ENCODE measurements around the gene GNB2.
"Not testable (repeated sequence)": the region's sequence is repeated elsewhere in the genome, so short reads cannot be mapped to it uniquely, and the experiment has no call there.

Gene GNB2
- total RNA-seq: 63.2 to 172 (median 129) reads per million in 18 experiments

- peak; percentile 99 for DNase-seq
Observed at GRCh38 chr7:100673302-100673941, at the start of gene GNB2. Gene GNB2 (plus strand): TSS chr7:100673740. CDS start chr7:100676266, 2,526 bp downstream.

GRCh38 chr7:100623951-100624824 lies 49.4 kb upstream of the GNB2 start:
- DNase-seq: peak in 1 of 2 donors; percentile 15

GRCh38 chr7:100626055-100626454 lies 47.5 kb upstream of the GNB2 start:
- no peak for DNase-seq

GRCh38 chr7:100626530-100627237 lies 46.9 kb upstream of the GNB2 start:
- DNase-seq: peak; percentile 67 to 74

- DNase-seq: no peak
Observed at GRCh38 chr7:100627238-100627549, 46.3 kb upstream of the GNB2 start.

GRCh38 chr7:100629117-100629716 lies 44.3 kb upstream of the GNB2 start:
- peak; percentile 42 to 51 for DNase-seq

- no peak for DNase-seq
Observed at GRCh38 chr7:100630066-100630465, 43.5 kb upstream of the GNB2 start.

- peak; percentile 16 to 44 for DNase-seq
Observed at GRCh38 chr7:100632951-100633717, 40.4 kb upstream of the GNB2 start.

GRCh38 chr7:100639995-100640516 lies 33.5 kb upstream of the GNB2 start:
- no peak for DNase-seq

- DNase-seq: no peak
Observed at GRCh38 chr7:100640517-100641440, 32.8 kb upstream of the GNB2 start.

GRCh38 chr7:100641463-100641859 lies 32.1 kb upstream of the GNB2 start, which contains the start of gene TFR2:
Gene TFR2 (minus strand): TSS chr7:100641552. CDS start chr7:100641509, 43 bp downstream.
- DNase-seq: no peak

- no peak for DNase-seq
Observed at GRCh38 chr7:100641860-100642533, 31.5 kb upstream of the GNB2 start.

- DNase-seq: no peak
Observed at GRCh38 chr7:100642534-100642907, 31.0 kb upstream of the GNB2 start.

- DNase-seq: no peak
Observed at GRCh38 chr7:100649826-100650565, 23.5 kb upstream of the GNB2 start.

GRCh38 chr7:100654908-100655831 lies 18.4 kb upstream of the GNB2 start:
- DNase-seq: no peak

- peak; percentile 42 to 63 for DNase-seq
Observed at GRCh38 chr7:100655908-100656674, 17.4 kb upstream of the GNB2 start, which contains the start of gene ACTL6B. Gene ACTL6B (minus strand): TSS chr7:100656448. CDS start chr7:100656354, 94 bp downstream.

- DNase-seq: not testable (repeated sequence)
Observed at GRCh38 chr7:100662194-100662776, 11.3 kb upstream of the GNB2 start.
